Ovary (tissue), 9 donors: ENCODE measurements around the gene CMC1. TPM values are rescaled to one million over a fixed set of nuclear protein-coding genes. Genes with fewer than 3 reads are reported as not detected.

Source experiments
- DNase-seq, 5 donors: peaks; one replicate each; pipeline ENCODE4 v3.0.0-alpha.2; 2019 to 2020
- H3K27ac ChIP-seq, 2 donors: fragments of 200-600 bp; one replicate each; pipeline versions ENCODE4 v1.5.1 to v1.8.0; 2019 to 2022
- H3K27me3 ChIP-seq: fragments of 200-600 bp; one replicate; pipeline ENCODE4 v1.8.0; 2022
- H3K36me3 ChIP-seq: fragments of 200-600 bp; sonication (generic); one replicate; pipeline ENCODE4 v1.5.1; 2019
- H3K4me1 ChIP-seq: one replicate; pipeline ENCODE4 v1.8.1; 2013; ENCODE audit warnings: mild to moderate bottlenecking, moderate library complexity; ENCODE audit not compliant: insufficient read depth
- H3K4me3 ChIP-seq: fragments of 200-600 bp; sonication (generic); one replicate; pipeline ENCODE4 v1.5.1; 2017
- H3K9me3 ChIP-seq, 2 donors: fragments of 200-600 bp in 1 of 2; sonication (generic) in 1 of 2; one replicate each; pipeline versions ENCODE4 v1.5.1 to v1.8.1; 2013 to 2019; ENCODE audit warnings: mild to moderate bottlenecking in 1 of 2, moderate library complexity in 1 of 2
- EP300 ChIP-seq: sonication (generic); formaldehyde crosslinking; IDR thresholded peaks from one replicate; pipeline ENCODE4 v1.6.1; 2017; ENCODE audit warnings: antibody characterized with exemption
- POLR2A ChIP-seq: fragments of 450-650 bp; IDR thresholded peaks from one replicate; pipeline ENCODE4 v1.6.1; 2017; ENCODE audit warnings: antibody characterized with exemption, mild to moderate bottlenecking, moderate library complexity
- WGBS, 3 donors: extraction: QIAGEN DNeasy Blood & Tissue Kit in 1 of 3; methylation state at CpG; one replicate each; pipeline versions ENCODE4 v1.1.5 to v1.1.7; 2013 to 2017; 5-methylcytosine and 5-hydroxymethylcytosine counted together
- intact Hi-C, 4 donors: fragments of 100-400 bp; cut with DNase I; formaldehyde crosslinking; loops; one replicate each; pipeline versions ENCODE4 v1.11.0 to v1.15.1; 2022 to 2023
- polyA plus RNA-seq, 2 donors: library from polyadenylated mRNA; stranded (reverse); fragments of 200-250 nt in 1 of 2; fragments of 350-450 nt in 1 of 2; fragmentation: Illumina TruSeq in 1 of 2; extraction: RNeasy Lipid Tissue Mini Kit (QIAGEN cat#74804) in 1 of 2; gene quantifications; one replicate each; pipeline ENCODE4 v1.2.3, GENCODE V29; 2013 to 2014
- total RNA-seq, 7 donors: library from RNA; depleted of rRNA in 2 of 7; stranded (reverse); fragments of >200 nt in 2 of 7; fragmentation: NEBNext Ultra II Directional in 3 of 7; extraction: Animal tissue kit (Norgen Biotek cat#: 25700) in 3 of 7; gene quantifications; one replicate each; pipeline versions ENCODE4 v1.1.0 to v1.2.4, GENCODE V29; 2016 to 2023
- TF ChIP-seq, protein P1 (sequence below), 3 donors: fragments of 450-650 bp in 2 of 3; fragments of 200-600 bp in 1 of 3; IDR thresholded peaks; one replicate each; pipeline versions ENCODE4 v1.5.1 to v1.8.0; 2016 to 2022; ENCODE audit warnings: antibody characterized with exemption in 3 of 3, mild to moderate bottlenecking in 1 of 3
- donor health status: DM: no; HTN: no; CAD: no; lungs with moderate emphysema.
- donor health status: DM: no; HTN: no; CAD: no.
- donor health status: Bipolar disorder and iron deficiency.
- donor health status: DM: yes; HTN: yes; CAD: no.
- donor health status: DM: no; HTN: no; CAD: no.
- donor health status: DM: yes; HTN: yes; CAD: no.

Gene CMC1
- total and polyA plus RNA-seq, 9 donors = 10.3 to 22.2 (median 13.4) TPM

DNA sequence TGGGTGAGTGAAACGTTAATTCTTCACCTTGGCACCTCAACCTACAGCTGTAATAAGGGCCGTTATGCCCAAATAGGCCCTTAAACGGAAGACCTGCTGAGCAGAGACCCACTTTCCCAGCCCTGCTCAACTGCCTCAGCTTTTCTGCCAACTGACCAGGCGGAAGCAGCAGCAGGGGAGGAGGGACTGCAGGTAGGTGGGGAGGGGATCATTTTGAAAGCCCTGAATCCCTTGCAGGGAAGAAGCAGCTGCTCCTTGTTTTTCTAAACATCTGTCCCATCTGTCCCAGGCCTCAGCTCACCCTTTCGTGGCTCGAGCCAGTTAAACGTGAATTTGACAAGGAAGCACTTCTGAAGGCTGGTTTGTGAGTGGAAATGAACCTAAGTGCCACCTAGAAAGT lies 978 bp upstream of the CMC1 start:
- TF ChIP-seq EP300 (no peak), POLR2A (no peak)
- peak in 2 of 5 donors; percentile 17 to 22 for DNase-seq
- peak overlapping the region; percentile 93 for H3K4me3 ChIP-seq

DNA sequence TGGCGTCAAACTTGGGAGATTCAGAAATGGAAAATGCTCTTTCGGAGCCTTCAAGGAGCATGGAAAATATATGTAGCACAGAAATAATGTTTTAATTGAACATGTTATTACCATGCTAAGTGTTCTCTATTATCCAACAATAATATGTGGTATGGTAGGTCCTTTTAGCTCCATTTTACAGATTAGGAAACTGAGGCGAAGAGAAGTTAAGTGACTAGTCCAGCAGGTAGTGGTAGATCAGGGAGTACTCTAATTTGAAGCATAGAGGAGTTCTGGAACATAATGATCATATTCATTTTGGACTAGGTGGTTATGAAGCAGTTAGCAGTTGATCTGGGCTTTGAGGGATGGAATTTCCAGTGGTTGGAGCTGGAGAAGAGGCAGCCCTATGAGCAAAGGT lies 1.1 kb downstream of the CMC1 start:
- Histone ChIP-seq H3K4me1 (peaks cover 7% of the 10 kb centered on the region), H3K4me3 (peak overlapping the region; percentile 93), H3K36me3 (no peaks in the 10 kb centered on the region), H3K27ac (no peak overlapping the region), H3K27me3 (no peaks in the 10 kb centered on the region), H3K9me3 (no peaks in the 10 kb centered on the region)
- 92 to 97% (median 94%) methylated on average over 3 of the region's 3 CpGs for WGBS, 3 donors
- intact Hi-C loops = no loop called here
- no peak for DNase-seq
- TF ChIP-seq POLR2A (no peak), EP300 (no peak)
- TF ChIP-seq, protein P1, sequence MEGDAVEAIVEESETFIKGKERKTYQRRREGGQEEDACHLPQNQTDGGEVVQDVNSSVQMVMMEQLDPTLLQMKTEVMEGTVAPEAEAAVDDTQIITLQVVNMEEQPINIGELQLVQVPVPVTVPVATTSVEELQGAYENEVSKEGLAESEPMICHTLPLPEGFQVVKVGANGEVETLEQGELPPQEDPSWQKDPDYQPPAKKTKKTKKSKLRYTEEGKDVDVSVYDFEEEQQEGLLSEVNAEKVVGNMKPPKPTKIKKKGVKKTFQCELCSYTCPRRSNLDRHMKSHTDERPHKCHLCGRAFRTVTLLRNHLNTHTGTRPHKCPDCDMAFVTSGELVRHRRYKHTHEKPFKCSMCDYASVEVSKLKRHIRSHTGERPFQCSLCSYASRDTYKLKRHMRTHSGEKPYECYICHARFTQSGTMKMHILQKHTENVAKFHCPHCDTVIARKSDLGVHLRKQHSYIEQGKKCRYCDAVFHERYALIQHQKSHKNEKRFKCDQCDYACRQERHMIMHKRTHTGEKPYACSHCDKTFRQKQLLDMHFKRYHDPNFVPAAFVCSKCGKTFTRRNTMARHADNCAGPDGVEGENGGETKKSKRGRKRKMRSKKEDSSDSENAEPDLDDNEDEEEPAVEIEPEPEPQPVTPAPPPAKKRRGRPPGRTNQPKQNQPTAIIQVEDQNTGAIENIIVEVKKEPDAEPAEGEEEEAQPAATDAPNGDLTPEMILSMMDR (IDR thresholded peaks at IDR 0.05) = no peak

More for the DNA sequence above, 978 bp upstream of the CMC1 start:
- no peak overlapping the region for H3K27ac ChIP-seq
- intact Hi-C loops = no loop called here
- H3K9me3 ChIP-seq = no peaks in the 10 kb centered on the region
- H3K36me3 ChIP-seq = no peaks in the 10 kb centered on the region
- H3K27me3 ChIP-seq = no peaks in the 10 kb centered on the region
- peaks cover 7% of the 10 kb centered on the region for H3K4me1 ChIP-seq
- WGBS, 3 donors = 23 to 34% (median 27%) methylated on average over 7 of the region's 7 CpGs

DNA sequence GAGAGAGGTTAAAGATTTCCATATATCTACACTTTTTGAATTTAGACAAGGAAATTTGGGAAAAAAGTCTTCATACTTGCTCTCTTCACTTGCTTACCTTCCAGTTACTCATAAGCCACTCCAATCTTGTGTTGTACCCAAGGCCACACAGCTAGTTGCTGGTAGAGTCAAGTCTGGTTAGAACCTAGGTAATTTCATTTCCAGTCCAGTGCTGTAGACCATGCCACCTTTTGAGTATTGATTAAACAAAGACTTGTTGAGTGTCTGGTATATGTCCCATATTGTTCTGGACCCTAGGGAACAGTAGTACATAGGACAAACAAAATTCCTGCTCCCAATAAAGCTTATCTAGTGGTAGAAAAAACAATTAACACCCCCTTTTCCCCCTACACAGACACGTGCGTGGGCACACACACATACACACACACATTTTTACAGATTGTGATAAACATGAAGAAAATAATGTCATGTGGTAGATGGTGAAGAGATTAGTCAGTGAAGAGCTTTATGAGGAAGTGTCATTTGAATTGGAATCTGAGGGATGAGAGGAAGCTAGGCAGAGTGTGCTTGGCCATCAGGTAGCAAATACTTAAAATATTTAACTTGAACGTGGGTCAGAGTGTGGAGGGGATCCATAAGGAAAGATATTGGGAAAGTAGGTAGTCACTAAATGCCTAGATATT lies 2.1 kb downstream of the CMC1 start:
- intact Hi-C loops = no loop called here
- Histone ChIP-seq H3K27me3 (no peaks in the 10 kb centered on the region), H3K9me3 (no peaks in the 10 kb centered on the region), H3K36me3 (no peaks in the 10 kb centered on the region), H3K4me1 (peaks cover 7% of the 10 kb centered on the region), H3K4me3 (no peak overlapping the region), H3K27ac (no peak overlapping the region)
- DNase-seq = no peak
- no peak for TF ChIP-seq EP300
- TF ChIP-seq, protein P1 (IDR thresholded peaks at IDR 0.05) = no peak
- no peak for TF ChIP-seq POLR2A
- 56 to 69% (median 64%) methylated on average over 3 of the region's 3 CpGs for WGBS, 3 donors

DNA sequence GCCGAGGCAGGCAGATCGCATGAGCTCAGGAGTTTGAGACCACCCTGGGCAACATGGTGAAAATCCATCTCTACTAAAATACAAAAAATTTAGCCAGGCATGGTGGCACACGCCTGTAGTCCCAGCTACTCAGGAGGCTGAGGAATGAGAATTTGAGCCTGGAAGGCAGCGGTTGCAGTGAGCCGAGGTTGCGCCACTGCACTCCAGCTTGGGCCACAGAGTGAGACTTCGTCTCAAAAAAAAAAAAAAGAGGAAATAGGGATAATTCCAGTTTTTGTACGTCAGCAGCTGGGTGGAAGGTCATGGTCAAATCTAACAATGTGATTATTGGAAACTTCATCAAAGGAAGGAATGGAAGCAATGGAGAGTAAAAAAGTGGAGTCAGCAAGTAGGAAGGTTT lies 3.1 kb downstream of the CMC1 start:
- DNase-seq = no peak
- no peak overlapping the region for H3K4me3 ChIP-seq
- intact Hi-C loops = no loop called here
- no peak overlapping the region for H3K27ac ChIP-seq
- no peak for TF ChIP-seq POLR2A
- TF ChIP-seq EP300 = no peak
- TF ChIP-seq, protein P1 (IDR thresholded peaks at IDR 0.05) = no peak
- no peaks in the 10 kb centered on the region for H3K9me3 ChIP-seq
- 82 to 88% (median 86%) methylated on average over 8 of the region's 8 CpGs for WGBS, 3 donors
- H3K36me3 ChIP-seq = no peaks in the 10 kb centered on the region
- H3K27me3 ChIP-seq = no peaks in the 10 kb centered on the region
- H3K4me1 ChIP-seq = peaks cover 7% of the 10 kb centered on the region

DNA sequence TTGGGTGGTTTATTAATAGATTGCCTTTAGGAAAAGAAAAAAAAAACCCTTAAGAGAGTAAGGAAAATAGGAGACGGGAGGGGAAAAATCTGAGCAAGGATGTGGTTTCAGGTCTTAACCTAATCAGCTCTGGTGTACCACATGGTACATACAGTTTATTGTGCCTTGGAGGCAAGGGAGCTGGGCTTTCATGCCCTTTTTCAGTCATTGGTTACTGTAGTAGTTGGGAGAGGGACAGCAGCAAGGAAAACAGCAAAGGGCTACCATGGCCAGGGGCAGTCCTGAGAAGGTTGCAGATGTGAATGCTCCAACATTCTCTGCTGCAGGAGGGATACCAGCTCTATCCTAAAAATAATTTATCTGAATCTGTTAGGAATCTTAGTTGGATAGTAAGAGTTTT lies 5.9 kb downstream of the CMC1 start:
- intact Hi-C loops = no loop called here
- H3K4me1 ChIP-seq = peaks cover 5% of the 10 kb centered on the region
- DNase-seq = no peak
- TF ChIP-seq, protein P1 (IDR thresholded peaks at IDR 0.05) = no peak
- TF ChIP-seq EP300 (no peak), POLR2A (no peak)
- no peak overlapping the region for H3K27ac ChIP-seq
- H3K27me3 ChIP-seq = no peaks in the 10 kb centered on the region
- no peaks in the 10 kb centered on the region for H3K9me3 ChIP-seq
- no peaks in the 10 kb centered on the region for H3K36me3 ChIP-seq
- WGBS, 3 donors = 87 to 88% (median 87%) methylated on average over 1 of the region's 1 CpG
- H3K4me3 ChIP-seq = no peak overlapping the region
